GM12878 (cell line): Measurements from ENCODE around the gene CHD6. TPM values are rescaled to one million over a fixed set of nuclear protein-coding genes. Genes with fewer than 3 reads are reported as not detected.

Experiments used
- CBFB ChIP-seq: IDR thresholded peaks from 2 replicates; pipeline ENCODE4 v1.6.1; 2016; ENCODE audit warnings: antibody characterized with exemption, low read depth
- EP300 ChIP-seq, 2 experiments: fragments of 150-350 bp in 1 of 2; IDR thresholded peaks; 2 replicates each; pipeline ENCODE4 v1.6.1; 2011 to 2012; ENCODE audit warnings: low read depth in 2 of 2, low read length in 2 of 2, borderline replicate concordance in 1 of 2, improper control_type of control experiment in 1 of 2, inconsistent platforms in 1 of 2; ENCODE audit not compliant: control insufficient read depth in 1 of 2
- GATAD2B ChIP-seq: fragments of 450-650 bp; conservative IDR thresholded peaks from 2 replicates; pipeline ENCODE4 v1.6.1; 2017; ENCODE audit warnings: low read depth, mild to moderate bottlenecking, moderate library complexity
- IRF4 ChIP-seq: IDR thresholded peaks from 2 replicates; pipeline ENCODE4 v1.6.1; 2011; ENCODE audit warnings: low read depth, low read length
- RAD51 ChIP-seq: fragments of 450-650 bp; IDR thresholded peaks from 2 replicates; pipeline ENCODE4 v1.6.1; 2016; ENCODE audit warnings: moderate library complexity, mild to moderate bottlenecking, inconsistent platforms
- SIN3A ChIP-seq: IDR thresholded peaks from 2 replicates; pipeline ENCODE4 v1.6.1; 2012; ENCODE audit warnings: low read depth, low read length, improper control_type of control experiment
- TCF12 ChIP-seq: IDR thresholded peaks from 2 replicates; pipeline ENCODE4 v1.6.1; 2011; ENCODE audit warnings: low read depth, mild to moderate bottlenecking, low read length
- polyA plus RNA-seq, 11 experiments: library from polyadenylated mRNA; depleted of rRNA in 4 of 11; unstranded in 6 of 11; stranded (reverse) in 5 of 11; fragments of >200 nt; fragmentation: Nextera tagmentation in 4 of 11; fragmentation: Illumina TruSeq in 1 of 11; extraction: Ambion mirVana in 4 of 11; extraction: Trizol in 1 of 11; gene quantifications; 1 replicate in 1 of 11; 2 replicates in 10 of 11; pipeline versions ENCODE4 v1.2.1 to v1.2.3, GENCODE V29; 2011 to 2016; ENCODE audit warnings: inconsistent platforms in 2 of 11, missing spikeins in 2 of 11, low read depth in 1 of 11
- total RNA-seq, 4 experiments: library from RNA; depleted of rRNA in 3 of 4; stranded (reverse); fragments of >200 nt in 3 of 4; fragmentation: Illumina TruSeq in 1 of 4; extraction: Trizol in 1 of 4; gene quantifications; 2 replicates each; pipeline versions ENCODE4 v1.2.1 to v1.2.3, GENCODE V29; 2013 to 2021
- TF ChIP-seq, protein P1 (sequence below): IDR thresholded peaks from 2 replicates; pipeline ENCODE4 v1.6.1; 2012; ENCODE audit warnings: low read length, inconsistent platforms
- TF ChIP-seq, protein P2 (sequence below): IDR thresholded peaks from 2 replicates; pipeline ENCODE4 v1.6.1; 2011; ENCODE audit warnings: low read depth, low read length, improper control_type of control experiment, borderline replicate concordance
- TF ChIP-seq, protein P3 (sequence below): fragments of 450-650 bp; IDR thresholded peaks from 2 replicates; pipeline ENCODE4 v1.6.1; 2018; ENCODE audit warnings: mild to moderate bottlenecking, low read depth, moderate library complexity; ENCODE audit not compliant: partially characterized antibody
- TF ChIP-seq, protein P4 (sequence below): fragments of 450-650 bp; IDR thresholded peaks from 2 replicates; pipeline ENCODE4 v1.6.1; 2017; ENCODE audit warnings: mild to moderate bottlenecking, moderate library complexity
- TF ChIP-seq, protein P5 (sequence below): fragments of 450-650 bp; IDR thresholded peaks from 2 replicates; pipeline ENCODE4 v1.6.1; 2017; ENCODE audit warnings: mild to moderate bottlenecking, low read depth, inconsistent platforms; ENCODE audit not compliant: poor library complexity, severe bottlenecking
- TF ChIP-seq, protein P6 (sequence below): fragments of 450-650 bp; IDR thresholded peaks from 2 replicates; pipeline ENCODE4 v1.6.1; 2014; ENCODE audit warnings: mild to moderate bottlenecking
- TF ChIP-seq, protein P7 (sequence below): IDR thresholded peaks from 2 replicates; pipeline ENCODE4 v1.6.1; 2012; ENCODE audit warnings: low read depth, low read length, improper control_type of control experiment

Gene CHD6
- total and polyA plus RNA-seq, 10 of the 15 experiments (the other 5 are each of a cell fraction or from before 2014, with no cell fraction given), result 4.3 to 25.5 (median 17.1) TPM

DNA sequence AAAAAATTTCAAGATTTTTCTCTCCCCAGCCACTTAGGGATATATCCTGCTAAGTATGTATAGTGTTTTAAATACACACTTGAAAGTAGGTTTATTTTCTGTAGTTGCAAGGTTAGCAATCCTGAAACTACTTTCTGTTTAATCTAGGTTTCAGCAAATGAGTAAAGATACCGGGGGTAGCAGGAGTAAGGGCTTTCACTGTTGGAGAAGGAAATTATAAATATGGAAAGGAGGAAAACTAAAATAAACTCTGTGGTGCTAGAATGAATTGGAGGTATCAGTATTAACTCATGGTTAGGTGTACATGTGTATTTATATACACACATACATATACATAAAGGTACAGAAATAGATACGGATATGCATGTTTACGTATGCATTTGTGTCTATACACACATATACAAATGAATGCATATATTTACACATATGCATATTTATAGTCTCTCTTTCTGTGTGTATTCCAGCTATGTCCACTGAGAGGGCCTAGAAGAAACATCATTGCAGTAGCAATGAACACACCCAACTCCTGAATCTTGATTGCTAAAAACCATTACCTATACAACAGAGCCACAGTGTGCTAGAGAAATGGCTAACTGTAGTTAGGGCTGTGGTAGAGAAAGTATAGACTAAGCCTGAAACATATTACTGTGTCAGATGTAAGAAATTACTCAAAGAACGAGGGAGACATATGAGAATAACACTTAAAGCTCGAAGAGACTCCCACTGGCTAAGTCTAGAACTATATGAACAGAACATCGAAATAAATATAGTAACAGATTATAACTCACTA lies 155.6 kb downstream of the CHD6 start (continued):
- TF ChIP-seq, protein P1, sequence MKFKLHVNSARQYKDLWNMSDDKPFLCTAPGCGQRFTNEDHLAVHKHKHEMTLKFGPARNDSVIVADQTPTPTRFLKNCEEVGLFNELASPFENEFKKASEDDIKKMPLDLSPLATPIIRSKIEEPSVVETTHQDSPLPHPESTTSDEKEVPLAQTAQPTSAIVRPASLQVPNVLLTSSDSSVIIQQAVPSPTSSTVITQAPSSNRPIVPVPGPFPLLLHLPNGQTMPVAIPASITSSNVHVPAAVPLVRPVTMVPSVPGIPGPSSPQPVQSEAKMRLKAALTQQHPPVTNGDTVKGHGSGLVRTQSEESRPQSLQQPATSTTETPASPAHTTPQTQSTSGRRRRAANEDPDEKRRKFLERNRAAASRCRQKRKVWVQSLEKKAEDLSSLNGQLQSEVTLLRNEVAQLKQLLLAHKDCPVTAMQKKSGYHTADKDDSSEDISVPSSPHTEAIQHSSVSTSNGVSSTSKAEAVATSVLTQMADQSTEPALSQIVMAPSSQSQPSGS, result peak; percentile 97
- TF ChIP-seq, protein P2, sequence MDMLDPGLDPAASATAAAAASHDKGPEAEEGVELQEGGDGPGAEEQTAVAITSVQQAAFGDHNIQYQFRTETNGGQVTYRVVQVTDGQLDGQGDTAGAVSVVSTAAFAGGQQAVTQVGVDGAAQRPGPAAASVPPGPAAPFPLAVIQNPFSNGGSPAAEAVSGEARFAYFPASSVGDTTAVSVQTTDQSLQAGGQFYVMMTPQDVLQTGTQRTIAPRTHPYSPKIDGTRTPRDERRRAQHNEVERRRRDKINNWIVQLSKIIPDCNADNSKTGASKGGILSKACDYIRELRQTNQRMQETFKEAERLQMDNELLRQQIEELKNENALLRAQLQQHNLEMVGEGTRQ, result no peak
- TF ChIP-seq RAD51 (no peak), SIN3A (no peak), CBFB (no peak), TCF12 (no peak), IRF4 (peak; percentile 64; the same call in 1 of the 2 replicates), EP300 (IDR thresholded peaks at IDR 0.05; ENCODE audit: borderline replicate concordance in 1 of 2, control insufficient read depth in 1 of 2, low read depth in 2 of 2, low read length in 2 of 2) (no peak), GATAD2B (no peak)
- TF ChIP-seq, protein P3, sequence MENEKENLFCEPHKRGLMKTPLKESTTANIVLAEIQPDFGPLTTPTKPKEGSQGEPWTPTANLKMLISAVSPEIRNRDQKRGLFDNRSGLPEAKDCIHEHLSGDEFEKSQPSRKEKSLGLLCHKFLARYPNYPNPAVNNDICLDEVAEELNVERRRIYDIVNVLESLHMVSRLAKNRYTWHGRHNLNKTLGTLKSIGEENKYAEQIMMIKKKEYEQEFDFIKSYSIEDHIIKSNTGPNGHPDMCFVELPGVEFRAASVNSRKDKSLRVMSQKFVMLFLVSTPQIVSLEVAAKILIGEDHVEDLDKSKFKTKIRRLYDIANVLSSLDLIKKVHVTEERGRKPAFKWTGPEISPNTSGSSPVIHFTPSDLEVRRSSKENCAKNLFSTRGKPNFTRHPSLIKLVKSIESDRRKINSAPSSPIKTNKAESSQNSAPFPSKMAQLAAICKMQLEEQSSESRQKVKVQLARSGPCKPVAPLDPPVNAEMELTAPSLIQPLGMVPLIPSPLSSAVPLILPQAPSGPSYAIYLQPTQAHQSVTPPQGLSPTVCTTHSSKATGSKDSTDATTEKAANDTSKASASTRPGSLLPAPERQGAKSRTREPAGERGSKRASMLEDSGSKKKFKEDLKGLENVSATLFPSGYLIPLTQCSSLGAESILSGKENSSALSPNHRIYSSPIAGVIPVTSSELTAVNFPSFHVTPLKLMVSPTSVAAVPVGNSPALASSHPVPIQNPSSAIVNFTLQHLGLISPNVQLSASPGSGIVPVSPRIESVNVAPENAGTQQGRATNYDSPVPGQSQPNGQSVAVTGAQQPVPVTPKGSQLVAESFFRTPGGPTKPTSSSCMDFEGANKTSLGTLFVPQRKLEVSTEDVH, result no peak
- TF ChIP-seq, protein P4, sequence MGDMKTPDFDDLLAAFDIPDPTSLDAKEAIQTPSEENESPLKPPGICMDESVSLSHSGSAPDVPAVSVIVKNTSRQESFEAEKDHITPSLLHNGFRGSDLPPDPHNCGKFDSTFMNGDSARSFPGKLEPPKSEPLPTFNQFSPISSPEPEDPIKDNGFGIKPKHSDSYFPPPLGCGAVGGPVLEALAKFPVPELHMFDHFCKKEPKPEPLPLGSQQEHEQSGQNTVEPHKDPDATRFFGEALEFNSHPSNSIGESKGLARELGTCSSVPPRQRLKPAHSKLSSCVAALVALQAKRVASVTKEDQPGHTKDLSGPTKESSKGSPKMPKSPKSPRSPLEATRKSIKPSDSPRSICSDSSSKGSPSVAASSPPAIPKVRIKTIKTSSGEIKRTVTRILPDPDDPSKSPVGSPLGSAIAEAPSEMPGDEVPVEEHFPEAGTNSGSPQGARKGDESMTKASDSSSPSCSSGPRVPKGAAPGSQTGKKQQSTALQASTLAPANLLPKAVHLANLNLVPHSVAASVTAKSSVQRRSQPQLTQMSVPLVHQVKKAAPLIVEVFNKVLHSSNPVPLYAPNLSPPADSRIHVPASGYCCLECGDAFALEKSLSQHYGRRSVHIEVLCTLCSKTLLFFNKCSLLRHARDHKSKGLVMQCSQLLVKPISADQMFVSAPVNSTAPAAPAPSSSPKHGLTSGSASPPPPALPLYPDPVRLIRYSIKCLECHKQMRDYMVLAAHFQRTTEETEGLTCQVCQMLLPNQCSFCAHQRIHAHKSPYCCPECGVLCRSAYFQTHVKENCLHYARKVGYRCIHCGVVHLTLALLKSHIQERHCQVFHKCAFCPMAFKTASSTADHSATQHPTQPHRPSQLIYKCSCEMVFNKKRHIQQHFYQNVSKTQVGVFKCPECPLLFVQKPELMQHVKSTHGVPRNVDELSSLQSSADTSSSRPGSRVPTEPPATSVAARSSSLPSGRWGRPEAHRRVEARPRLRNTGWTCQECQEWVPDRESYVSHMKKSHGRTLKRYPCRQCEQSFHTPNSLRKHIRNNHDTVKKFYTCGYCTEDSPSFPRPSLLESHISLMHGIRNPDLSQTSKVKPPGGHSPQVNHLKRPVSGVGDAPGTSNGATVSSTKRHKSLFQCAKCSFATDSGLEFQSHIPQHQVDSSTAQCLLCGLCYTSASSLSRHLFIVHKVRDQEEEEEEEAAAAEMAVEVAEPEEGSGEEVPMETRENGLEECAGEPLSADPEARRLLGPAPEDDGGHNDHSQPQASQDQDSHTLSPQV, result no peak
- TF ChIP-seq, protein P5, sequence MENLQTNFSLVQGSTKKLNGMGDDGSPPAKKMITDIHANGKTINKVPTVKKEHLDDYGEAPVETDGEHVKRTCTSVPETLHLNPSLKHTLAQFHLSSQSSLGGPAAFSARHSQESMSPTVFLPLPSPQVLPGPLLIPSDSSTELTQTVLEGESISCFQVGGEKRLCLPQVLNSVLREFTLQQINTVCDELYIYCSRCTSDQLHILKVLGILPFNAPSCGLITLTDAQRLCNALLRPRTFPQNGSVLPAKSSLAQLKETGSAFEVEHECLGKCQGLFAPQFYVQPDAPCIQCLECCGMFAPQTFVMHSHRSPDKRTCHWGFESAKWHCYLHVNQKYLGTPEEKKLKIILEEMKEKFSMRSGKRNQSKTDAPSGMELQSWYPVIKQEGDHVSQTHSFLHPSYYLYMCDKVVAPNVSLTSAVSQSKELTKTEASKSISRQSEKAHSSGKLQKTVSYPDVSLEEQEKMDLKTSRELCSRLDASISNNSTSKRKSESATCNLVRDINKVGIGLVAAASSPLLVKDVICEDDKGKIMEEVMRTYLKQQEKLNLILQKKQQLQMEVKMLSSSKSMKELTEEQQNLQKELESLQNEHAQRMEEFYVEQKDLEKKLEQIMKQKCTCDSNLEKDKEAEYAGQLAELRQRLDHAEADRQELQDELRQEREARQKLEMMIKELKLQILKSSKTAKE, result peak; percentile 43
- TF ChIP-seq, protein P6, sequence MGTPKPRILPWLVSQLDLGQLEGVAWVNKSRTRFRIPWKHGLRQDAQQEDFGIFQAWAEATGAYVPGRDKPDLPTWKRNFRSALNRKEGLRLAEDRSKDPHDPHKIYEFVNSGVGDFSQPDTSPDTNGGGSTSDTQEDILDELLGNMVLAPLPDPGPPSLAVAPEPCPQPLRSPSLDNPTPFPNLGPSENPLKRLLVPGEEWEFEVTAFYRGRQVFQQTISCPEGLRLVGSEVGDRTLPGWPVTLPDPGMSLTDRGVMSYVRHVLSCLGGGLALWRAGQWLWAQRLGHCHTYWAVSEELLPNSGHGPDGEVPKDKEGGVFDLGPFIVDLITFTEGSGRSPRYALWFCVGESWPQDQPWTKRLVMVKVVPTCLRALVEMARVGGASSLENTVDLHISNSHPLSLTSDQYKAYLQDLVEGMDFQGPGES, result no peak
- TF ChIP-seq, protein P7, sequence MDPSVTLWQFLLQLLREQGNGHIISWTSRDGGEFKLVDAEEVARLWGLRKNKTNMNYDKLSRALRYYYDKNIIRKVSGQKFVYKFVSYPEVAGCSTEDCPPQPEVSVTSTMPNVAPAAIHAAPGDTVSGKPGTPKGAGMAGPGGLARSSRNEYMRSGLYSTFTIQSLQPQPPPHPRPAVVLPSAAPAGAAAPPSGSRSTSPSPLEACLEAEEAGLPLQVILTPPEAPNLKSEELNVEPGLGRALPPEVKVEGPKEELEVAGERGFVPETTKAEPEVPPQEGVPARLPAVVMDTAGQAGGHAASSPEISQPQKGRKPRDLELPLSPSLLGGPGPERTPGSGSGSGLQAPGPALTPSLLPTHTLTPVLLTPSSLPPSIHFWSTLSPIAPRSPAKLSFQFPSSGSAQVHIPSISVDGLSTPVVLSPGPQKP, result no peak
